HG02798 (cell line): ENCODE measurements around the gene TGFBR2.
A peak's percentile ranks its signal among the peaks of the same experiment; 100 is the strongest.

Experiments used
- ATAC-seq: cut with Tn5 transposase; IDR thresholded peaks from one replicate; pipeline ENCODE4 v1.9.1; 2021; ENCODE audit warnings: mild to moderate bottlenecking; ENCODE audit not compliant: unreplicated experiment, poor library complexity

TGFBR2 gene

GRCh38 chr3:30686799-30687198, 80.4 kb downstream of the TGFBR2 start:
- no peak for ATAC-seq

DNA sequence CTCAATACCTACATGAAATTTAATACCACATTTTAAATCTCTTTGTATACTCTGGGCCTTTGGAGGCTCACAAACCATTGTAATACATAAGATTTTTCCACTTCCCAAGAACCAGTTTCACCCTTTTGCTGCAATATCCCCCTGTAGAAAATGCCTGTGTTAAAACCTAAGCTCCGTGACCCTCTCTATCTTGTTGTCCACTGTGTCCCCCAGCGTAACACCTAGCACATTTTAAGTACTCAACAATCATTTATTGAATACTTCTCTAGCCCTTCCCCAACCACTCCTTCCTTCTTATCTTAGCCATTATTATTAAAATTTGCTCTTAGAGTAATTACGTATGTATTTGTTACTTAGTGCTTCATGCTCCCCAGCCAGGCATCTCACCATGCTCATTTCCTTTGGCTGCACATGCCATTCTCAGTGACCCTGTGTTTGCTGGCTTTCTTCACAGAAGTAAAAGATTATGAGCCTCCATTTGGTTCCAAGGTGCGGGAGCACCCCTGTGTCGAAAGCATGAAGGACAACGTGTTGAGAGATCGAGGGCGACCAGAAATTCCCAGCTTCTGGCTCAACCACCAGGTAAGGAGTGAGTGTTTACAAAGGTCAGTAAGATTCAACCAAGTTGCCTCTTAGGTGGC, 81.6 kb downstream of the TGFBR2 start:
- no peak for ATAC-seq

- ATAC-seq = no peak
Measured at GRCh38 chr3:30688776-30689641, 82.6 kb downstream of the TGFBR2 start.

- no peak for ATAC-seq
Measured at GRCh38 chr3:30690199-30690598, 83.8 kb downstream of the TGFBR2 start.

DNA sequence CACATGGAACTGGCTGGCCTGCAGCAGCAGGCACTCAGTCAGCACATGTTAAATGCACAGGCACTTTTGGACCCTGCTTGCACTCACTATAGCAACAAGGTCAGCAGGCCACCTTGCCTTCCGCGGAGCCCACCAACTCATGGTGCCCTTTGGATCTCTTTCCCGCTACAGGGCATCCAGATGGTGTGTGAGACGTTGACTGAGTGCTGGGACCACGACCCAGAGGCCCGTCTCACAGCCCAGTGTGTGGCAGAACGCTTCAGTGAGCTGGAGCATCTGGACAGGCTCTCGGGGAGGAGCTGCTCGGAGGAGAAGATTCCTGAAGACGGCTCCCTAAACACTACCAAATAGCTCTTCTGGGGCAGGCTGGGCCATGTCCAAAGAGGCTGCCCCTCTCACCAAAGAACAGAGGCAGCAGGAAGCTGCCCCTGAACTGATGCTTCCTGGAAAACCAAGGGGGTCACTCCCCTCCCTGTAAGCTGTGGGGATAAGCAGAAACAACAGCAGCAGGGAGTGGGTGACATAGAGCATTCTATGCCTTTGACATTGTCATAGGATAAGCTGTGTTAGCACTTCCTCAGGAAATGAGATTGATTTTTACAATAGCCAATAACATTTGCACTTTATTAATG, 85.0 kb downstream of the TGFBR2 start:
- ATAC-seq = no peak

- no peak for ATAC-seq
Measured at GRCh38 chr3:30691944-30692343, 85.5 kb downstream of the TGFBR2 start.

DNA sequence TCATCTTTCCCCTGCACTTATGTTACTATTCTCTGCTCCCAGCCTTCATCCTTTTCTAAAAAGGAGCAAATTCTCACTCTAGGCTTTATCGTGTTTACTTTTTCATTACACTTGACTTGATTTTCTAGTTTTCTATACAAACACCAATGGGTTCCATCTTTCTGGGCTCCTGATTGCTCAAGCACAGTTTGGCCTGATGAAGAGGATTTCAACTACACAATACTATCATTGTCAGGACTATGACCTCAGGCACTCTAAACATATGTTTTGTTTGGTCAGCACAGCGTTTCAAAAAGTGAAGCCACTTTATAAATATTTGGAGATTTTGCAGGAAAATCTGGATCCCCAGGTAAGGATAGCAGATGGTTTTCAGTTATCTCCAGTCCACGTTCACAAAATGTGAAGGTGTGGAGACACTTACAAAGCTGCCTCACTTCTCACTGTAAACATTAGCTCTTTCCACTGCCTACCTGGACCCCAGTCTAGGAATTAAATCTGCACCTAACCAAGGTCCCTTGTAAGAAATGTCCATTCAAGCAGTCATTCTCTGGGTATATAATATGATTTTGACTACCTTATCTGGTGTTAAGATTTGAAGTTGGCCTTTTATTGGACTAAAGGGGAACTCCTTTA, 86.2 kb downstream of the TGFBR2 start:
- ATAC-seq = no peak

GRCh38 chr3:30693470-30694120, 87.2 kb downstream of the TGFBR2 start:
- peak; percentile 94 for ATAC-seq

DNA sequence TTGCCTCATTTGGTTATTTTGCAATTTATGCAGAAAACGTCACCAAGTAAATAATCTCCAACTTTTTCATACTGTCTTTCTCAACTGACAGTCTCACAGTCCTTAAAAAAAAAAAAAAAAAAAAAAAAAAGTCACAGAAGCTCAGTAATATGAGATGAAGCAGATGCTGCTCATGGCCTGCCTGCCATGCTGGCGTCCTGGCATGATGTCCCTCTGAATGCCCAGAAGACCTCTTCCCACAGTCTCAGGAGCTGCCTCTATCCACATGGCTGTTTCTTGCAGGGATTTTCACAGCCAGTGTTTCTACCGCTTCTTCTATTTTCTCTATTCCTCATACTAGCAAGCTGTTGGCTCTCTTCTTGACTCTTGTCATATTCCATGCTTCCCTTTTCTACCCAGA, 87.7 kb downstream of the TGFBR2 start:
- no peak for ATAC-seq

GRCh38 chr3:30694668-30695067, 88.3 kb downstream of the TGFBR2 start:
- no peak for ATAC-seq

DNA sequence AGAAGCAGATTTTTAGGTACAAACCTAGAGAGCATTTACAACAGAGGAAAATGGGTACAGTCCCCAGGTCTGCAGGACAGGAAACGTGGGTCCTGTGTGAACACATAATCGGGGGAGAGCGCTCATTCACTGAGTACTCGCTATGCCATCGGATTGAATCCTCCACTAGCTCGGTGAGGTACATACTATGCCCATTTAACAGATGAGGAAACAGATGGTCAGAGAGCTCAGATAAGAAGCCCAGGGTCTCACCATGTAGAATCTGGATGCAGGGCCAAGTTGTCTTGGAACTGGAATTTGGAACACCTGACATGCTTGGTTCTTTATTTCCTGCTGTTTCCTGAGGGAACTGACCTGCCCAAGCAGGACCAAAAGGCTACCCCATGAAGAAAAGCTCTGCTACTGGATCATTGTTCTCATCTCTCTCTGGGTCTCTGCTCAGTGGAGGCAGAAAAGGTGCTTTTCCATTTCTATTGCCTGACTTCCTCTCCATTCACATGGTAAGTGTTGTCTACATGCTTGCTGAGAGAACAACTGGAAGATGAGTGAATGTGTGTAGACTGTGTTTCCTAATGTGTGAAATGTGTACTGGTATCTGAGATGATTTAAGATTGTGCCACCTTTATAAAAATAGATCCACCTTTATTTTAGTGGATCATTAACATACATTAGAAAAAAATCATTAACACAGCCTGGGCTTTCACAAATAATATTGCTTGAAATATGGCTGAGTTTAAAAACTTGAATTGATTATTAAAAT, 89.1 kb downstream of the TGFBR2 start:
- no peak for ATAC-seq

- ATAC-seq = no peak
Measured at GRCh38 chr3:30696403-30696819, 90.0 kb downstream of the TGFBR2 start.

GRCh38 chr3:30696896-30697295, 90.5 kb downstream of the TGFBR2 start:
- ATAC-seq = no peak

GRCh38 chr3:30698549-30698948, 92.1 kb downstream of the TGFBR2 start:
- ATAC-seq = no peak

GRCh38 chr3:30699927-30700326, 93.5 kb downstream of the TGFBR2 start:
- no peak for ATAC-seq

GRCh38 chr3:30700702-30701321, 94.4 kb downstream of the TGFBR2 start:
- ATAC-seq = no peak

- no peak for ATAC-seq
Measured at GRCh38 chr3:30702038-30702827, 95.8 kb downstream of the TGFBR2 start.

- ATAC-seq = no peak
Measured at GRCh38 chr3:30702828-30703397, 96.5 kb downstream of the TGFBR2 start.
